Activated T-helper 1 cell treated with anti-CD3 and anti-CD28 coated beads, Interleukin-12 subunit alpha, Interleukin-12 subunit beta, Interleukin-2, Interleukin-4 antibody, amounts not matched to agents 30 ng/mL and 10 ng/mL and 1 ng/mL, durations not matched to agents 14 hours and 24 hours and 36 hours (primary cell): ENCODE measurements around the gene CCAR1. TPM values are rescaled to one million over a fixed set of nuclear protein-coding genes. Genes with fewer than 3 reads are reported as not detected.

ENCODE experiments used
- total RNA-seq: library from RNA; stranded (reverse); gene quantifications from 2 replicates; pipeline ENCODE4 v1.2.3, GENCODE V29; 2022

The CCAR1 gene
- total RNA-seq, 1 donor from 2014 or later, result 106 TPM

Other genes starting within 250 kb of the CCAR1 start
- 50.2 and 54.3 TPM in 2 replicates for gene DNA2, start 249.3 kb upstream of the CCAR1 start, total RNA-seq
- gene SLC25A16, start 193.7 kb upstream of the CCAR1 start, total RNA-seq, result 15.9 and 19.4 TPM in 2 replicates
- gene TET1, start 160.9 kb upstream of the CCAR1 start, total RNA-seq, result 0.71 and 0.73 TPM in 2 replicates
- 0.32 and 1.1 TPM in 2 replicates for gene STOX1, start 106.3 kb downstream of the CCAR1 start, total RNA-seq
- gene DDX50, start 180.1 kb downstream of the CCAR1 start, total RNA-seq, result 53.0 and 55.0 TPM in 2 replicates
- 267 and 278 TPM in 2 replicates for gene DDX21, start 234.9 kb downstream of the CCAR1 start, total RNA-seq